ENCODE data around the gene ERH. TPM values are rescaled to one million over a fixed set of nuclear protein-coding genes. Genes with fewer than 3 reads are reported as not detected.

The ERH gene
- total and polyA plus RNA-seq, 2 donors (not counting 3 experiments of a cell fraction or from before 2014, with no cell fraction given) = 157 to 263 TPM

- FAIRE-seq = no peak
- H3K27ac ChIP-seq (ENCODE audit: insufficient read depth, low read depth, low read length) = no peak overlapping the region
- no TSS peak for BruUV-seq (replicated peaks)
- ChIA-PET CTCF (interaction anchor here (3.5 kb wide), 1 partner anchor 60 kb away, joined by 26 read pairs; no protein-coding TSS in a partner anchor), POLR2A (no interaction called here)
- H3K36me3 ChIP-seq (ENCODE audit: control insufficient read depth in 2 of 2, extremely low read depth in 1 of 2, insufficient read depth in 2 of 2, low read length in 2 of 2) = peaks cover 7 to 9% of the 10 kb centered on the region in 2 experiments
- H3K27me3 ChIP-seq (ENCODE audit: control insufficient read depth in 2 of 2, insufficient read depth in 2 of 2, low read length in 2 of 2) = no peaks in the 10 kb centered on the region
- no peaks in the 10 kb centered on the region for H3K9me1 ChIP-seq (replicated peaks; ENCODE audit: control insufficient read depth, extremely low read depth, insufficient read depth, low read length)
- no peak overlapping the region for H3K9ac ChIP-seq (replicated peaks; ENCODE audit: extremely low read depth, insufficient read depth, low read length)
- H4K20me1 ChIP-seq (replicated peaks; ENCODE audit: control insufficient read depth, extremely low read depth, insufficient read depth, low read length) = peaks cover 5% of the 10 kb centered on the region
- intact Hi-C loops (cut with micrococcal nuclease) = loop anchor here (5.0 to 10.0 kb wide), 2 partner anchors 157 to 365 kb away; partner anchors contain the start of gene SRSF5
- H3K4me2 ChIP-seq (ENCODE audit: insufficient read depth, low read length) = peak overlapping the region; percentile 95
- peak overlapping the region in 2 of 3 experiments; percentile 19 to 84 for H3K4me3 ChIP-seq (replicated peaks in 1 of 3; ENCODE audit: insufficient read depth in 1 of 3, low read depth in 1 of 3, low read length in 3 of 3)
- no peaks in the 10 kb centered on the region for H3K9me3 ChIP-seq (replicated peaks; ENCODE audit: control insufficient read depth, insufficient read depth, low read length)
- dilution Hi-C loops (cut with MboI; ENCODE audit: extremely low pct_ligation_motif_present, low sequenced_read_pairs) = no loop called here
- no peak for DNase-seq (ENCODE audit: low read depth, low spot score)
- no peak for TF ChIP-seq GATA2 (IDR thresholded peaks at IDR 0.05; ENCODE audit: insufficient read depth, insufficient read length, low read depth, low read length)
- peaks cover 31% of the 10 kb centered on the region for H3K4me1 ChIP-seq (ENCODE audit: control insufficient read depth, extremely low read depth, insufficient read depth, low read length)
- no peak overlapping the region for H2AFZ ChIP-seq (ENCODE audit: low read depth, low read length)
- peaks cover 75% of the 10 kb centered on the region for H3K79me2 ChIP-seq (ENCODE audit: control insufficient read depth, insufficient read depth, low read length)
Observed at GRCh38 chr14:69399750-69400149, 1.7 kb upstream of the ERH start.

- Histone ChIP-seq H3K4me2 (ENCODE audit: insufficient read depth, low read length) (peak overlapping the region; percentile 95), H3K79me2 (ENCODE audit: control insufficient read depth, insufficient read depth, low read length) (peaks cover 83% of the 10 kb centered on the region), H2AFZ (ENCODE audit: low read depth, low read length) (peak overlapping the region; percentile 8), H3K27me3 (ENCODE audit: control insufficient read depth in 2 of 2, insufficient read depth in 2 of 2, low read length in 2 of 2) (no peaks in the 10 kb centered on the region), H3K9me3 (replicated peaks; ENCODE audit: control insufficient read depth, insufficient read depth, low read length) (no peaks in the 10 kb centered on the region), H3K9me1 (replicated peaks; ENCODE audit: control insufficient read depth, extremely low read depth, insufficient read depth, low read length) (no peaks in the 10 kb centered on the region), H3K4me3 (replicated peaks in 1 of 3; ENCODE audit: insufficient read depth in 1 of 3, low read depth in 1 of 3, low read length in 3 of 3) (peak overlapping the region; percentile 13 to 100 (median 84)), H3K4me1 (ENCODE audit: control insufficient read depth, extremely low read depth, insufficient read depth, low read length) (peaks cover 31% of the 10 kb centered on the region), H3K9ac (replicated peaks; ENCODE audit: extremely low read depth, insufficient read depth, low read length) (peak overlapping the region; percentile 91), H3K27ac (ENCODE audit: insufficient read depth, low read depth, low read length) (peak overlapping the region; percentile 92), H4K20me1 (replicated peaks; ENCODE audit: control insufficient read depth, extremely low read depth, insufficient read depth, low read length) (peaks cover 5% of the 10 kb centered on the region), H3K36me3 (ENCODE audit: control insufficient read depth in 2 of 2, extremely low read depth in 1 of 2, insufficient read depth in 2 of 2, low read length in 2 of 2) (peaks cover 9 to 15% of the 10 kb centered on the region in 2 experiments)
- DNase-seq (ENCODE audit: low read depth, low spot score) (no peak), FAIRE-seq (no peak)
- TSS peak; percentile 64 for BruUV-seq (replicated peaks)
- intact Hi-C loops (cut with micrococcal nuclease) (loop anchor here (1.0 to 10.0 kb wide), 4 partner anchors 61 to 366 kb away; partner anchors contain the start of genes DCAF5 and SRSF5), dilution Hi-C loops (cut with MboI; ENCODE audit: extremely low pct_ligation_motif_present, low sequenced_read_pairs) (no loop called here)
- no peak for TF ChIP-seq POLR2A (IDR thresholded peaks at IDR 0.05; ENCODE audit: low read depth, low read length)
- TF ChIP-seq EZH2 (IDR thresholded peaks at IDR 0.05; ENCODE audit: borderline replicate concordance, low read depth, low read length, severe bottlenecking) = no peak
- TF ChIP-seq FOS (IDR thresholded peaks at IDR 0.05; ENCODE audit: borderline replicate concordance, insufficient read depth, low read length) = no peak
- POLR2A ChIA-PET = interaction anchor here (1.2 kb wide), 1 partner anchor 60 kb away, joined by 4 read pairs; no protein-coding TSS in a partner anchor
- CTCF ChIA-PET = interaction anchor here (0.8 to 3.5 kb wide), 2 partner anchors 61 to 270 kb away, joined by 3 to 26 read pairs; no protein-coding TSS in a partner anchor
Observed at GRCh38 chr14:69398818-69399210, 715 bp upstream of the ERH start.
